Gastrocnemius medialis (tissue), 4 donors: ENCODE measurements around the gene CIB2.

Experiments used
- POLR2A ChIP-seq, 2 donors: fragments of 450-650 bp; IDR thresholded peaks; one replicate each; pipeline ENCODE4 v1.6.1; 2017; ENCODE audit warnings: antibody characterized with exemption in 2 of 2, mild to moderate bottlenecking in 2 of 2, moderate library complexity in 2 of 2
- TF ChIP-seq, protein P1 (sequence below), 5 experiments: fragments of 450-650 bp in 3 of 5; fragments of 200-600 bp in 2 of 5; sonication (generic) in 2 of 5; IDR thresholded peaks in 4 of 5; conservative IDR thresholded peaks in 1 of 5; 1 replicate in 4 of 5; 2 replicates in 1 of 5; pipeline ENCODE4 v1.5.1; 2016 to 2019; ENCODE audit warnings: antibody characterized with exemption in 5 of 5, mild to moderate bottlenecking in 3 of 5, moderate library complexity in 3 of 5

DNA sequence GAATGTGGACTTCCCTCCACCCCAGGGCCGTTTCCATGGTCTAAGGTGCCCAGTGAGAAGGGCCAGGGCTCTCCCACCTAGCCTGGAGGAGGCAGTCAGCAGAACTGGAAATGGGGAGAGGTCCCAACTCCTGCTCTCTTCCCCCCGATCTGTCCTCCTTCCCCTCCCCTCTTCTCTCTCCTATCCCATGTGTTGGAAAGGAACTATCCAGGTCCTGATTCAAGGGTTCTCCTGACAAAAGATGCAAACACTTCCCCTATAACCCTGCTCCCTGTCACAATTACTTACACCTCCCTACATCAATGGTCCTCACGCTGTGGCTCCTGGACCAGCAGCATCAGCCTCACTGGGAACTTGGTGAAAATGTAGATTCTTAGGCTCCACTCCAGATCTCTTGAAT is 6.0 kb downstream of the CIB2 start:
- no peak for TF ChIP-seq POLR2A (IDR thresholded peaks at IDR 0.05)
- TF ChIP-seq, protein P1, sequence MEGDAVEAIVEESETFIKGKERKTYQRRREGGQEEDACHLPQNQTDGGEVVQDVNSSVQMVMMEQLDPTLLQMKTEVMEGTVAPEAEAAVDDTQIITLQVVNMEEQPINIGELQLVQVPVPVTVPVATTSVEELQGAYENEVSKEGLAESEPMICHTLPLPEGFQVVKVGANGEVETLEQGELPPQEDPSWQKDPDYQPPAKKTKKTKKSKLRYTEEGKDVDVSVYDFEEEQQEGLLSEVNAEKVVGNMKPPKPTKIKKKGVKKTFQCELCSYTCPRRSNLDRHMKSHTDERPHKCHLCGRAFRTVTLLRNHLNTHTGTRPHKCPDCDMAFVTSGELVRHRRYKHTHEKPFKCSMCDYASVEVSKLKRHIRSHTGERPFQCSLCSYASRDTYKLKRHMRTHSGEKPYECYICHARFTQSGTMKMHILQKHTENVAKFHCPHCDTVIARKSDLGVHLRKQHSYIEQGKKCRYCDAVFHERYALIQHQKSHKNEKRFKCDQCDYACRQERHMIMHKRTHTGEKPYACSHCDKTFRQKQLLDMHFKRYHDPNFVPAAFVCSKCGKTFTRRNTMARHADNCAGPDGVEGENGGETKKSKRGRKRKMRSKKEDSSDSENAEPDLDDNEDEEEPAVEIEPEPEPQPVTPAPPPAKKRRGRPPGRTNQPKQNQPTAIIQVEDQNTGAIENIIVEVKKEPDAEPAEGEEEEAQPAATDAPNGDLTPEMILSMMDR (IDR thresholded peaks at IDR 0.05 in 4 of 5, conservative IDR thresholded peaks at IDR 0.05 in 1 of 5): no peak
